ENCODE data around the gene ZNF83.

The ZNF83 gene

GRCh38 chr19:52567921-52568320 lies 70.2 kb downstream of the ZNF83 start:
- no peak for DNase-seq (ENCODE audit: low spot score)

DNA sequence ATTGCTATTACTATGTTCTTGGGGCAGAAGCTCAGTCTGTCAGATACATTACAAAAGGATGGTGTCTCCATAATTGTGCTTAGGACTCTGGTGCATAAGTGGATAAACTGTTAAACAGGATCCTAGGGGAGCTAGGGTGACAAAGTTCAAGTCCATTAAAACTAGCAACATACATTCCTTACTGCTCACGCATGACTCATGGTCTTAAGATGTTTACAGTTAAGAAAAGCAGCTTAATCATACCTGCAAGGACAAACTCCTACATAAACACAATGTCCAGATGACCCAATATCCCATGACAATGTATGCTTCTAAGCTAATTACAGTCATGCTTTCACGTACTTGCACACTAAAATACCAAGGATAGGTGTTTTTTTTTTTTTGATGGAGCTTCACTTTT lies 71.6 kb downstream of the ZNF83 start:
- DNase-seq (ENCODE audit: low spot score) = peak; percentile 55

DNA sequence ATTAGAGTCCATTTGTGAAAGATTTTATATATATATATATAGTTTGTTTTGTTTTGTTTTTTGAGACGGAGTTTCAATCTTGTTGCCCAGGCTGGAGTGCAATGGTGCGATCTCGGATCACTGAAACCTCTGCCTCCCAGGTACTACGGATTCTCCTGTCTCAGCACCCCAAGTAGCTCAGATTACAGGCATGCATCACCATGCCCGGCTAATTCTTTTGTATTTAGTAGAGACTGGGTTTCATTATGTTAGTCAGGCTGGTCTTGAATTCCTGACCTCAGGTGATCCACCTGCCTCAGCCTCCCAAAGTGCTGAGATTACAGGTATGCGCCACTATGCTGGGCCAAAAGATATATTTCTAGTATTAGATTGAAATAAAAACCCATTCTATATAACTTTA lies 72.0 kb downstream of the ZNF83 start:
- no peak for DNase-seq (ENCODE audit: low spot score)
